ENCODE data around the gene MFSD8.

DNA sequence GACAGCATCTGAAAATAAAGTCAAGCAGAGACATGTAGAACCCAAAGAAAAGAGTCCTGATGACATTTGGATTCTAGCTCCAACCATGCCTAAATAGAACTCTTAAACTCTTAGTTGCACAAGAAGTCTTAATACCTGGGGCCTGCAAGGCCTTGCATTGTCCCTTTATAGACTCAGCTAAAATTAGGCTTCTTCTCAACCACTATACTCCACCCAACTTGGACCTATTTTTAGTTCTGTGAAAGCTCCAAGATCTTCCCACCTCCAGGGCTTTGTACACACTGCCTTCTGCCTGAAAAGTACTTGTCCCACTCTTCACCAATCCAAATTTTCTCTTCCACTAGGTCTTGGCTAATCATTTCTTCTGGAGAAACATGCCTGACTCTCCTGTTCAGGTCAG lies 47.8 kb downstream of the MFSD8 start:
- TF ChIP-seq GATA2 (IDR thresholded peaks at IDR 0.05; ENCODE audit: low read depth, low read length) (no peak), GATA3 (IDR thresholded peaks at IDR 0.05; ENCODE audit: low read depth, low read length) (no peak)

Data from SH-SY5Y (cell line).